ENCODE measurements around the gene LRRC4C. TPM values are rescaled to one million over a fixed set of nuclear protein-coding genes. Genes with fewer than 3 reads are reported as not detected.

Gene LRRC4C
- polyA plus RNA-seq, 1 of the 3 experiments (the other 2 are of a cell fraction) = 0.16 TPM

GRCh38 chr11:40080434-40080833, 1379.0 kb downstream of the LRRC4C start:
- Histone ChIP-seq H3K4me2 (no peak overlapping the region), H3K36me3 (replicated peaks in 1 of 2; ENCODE audit: control insufficient read depth in 1 of 2, insufficient read depth in 2 of 2, low read length in 1 of 2) (no peaks in the 10 kb centered on the region), H2AFZ (ENCODE audit: low read depth) (no peak overlapping the region), H3K27ac (ENCODE audit: low read depth in 2 of 2, low read length in 1 of 2) (no peak overlapping the region), H3K9me3 (no peaks in the 10 kb centered on the region), H3K27me3 (ENCODE audit: insufficient read depth) (no peaks in the 10 kb centered on the region), H4K20me1 (ENCODE audit: insufficient read depth) (no peaks in the 10 kb centered on the region), H3K79me2 (ENCODE audit: insufficient read depth) (no peaks in the 10 kb centered on the region), H3K9ac (no peak overlapping the region), H3F3A (replicated peaks; ENCODE audit: insufficient read depth) (no peaks in the 10 kb centered on the region), H3K4me3 (ENCODE audit: low read depth in 2 of 2, low read length in 1 of 2) (no peak overlapping the region), H3K4me1 (ENCODE audit: control insufficient read depth in 1 of 2, insufficient read depth in 2 of 2, low read depth in 1 of 2, low read length in 1 of 2) (no peaks in the 10 kb centered on the region), H3K9me2 (no peaks in the 10 kb centered on the region)
- WGBS (ENCODE audit: low lambda C conversion rate) = 8% methylated on average over 7 of the region's 7 CpGs
- no peak for DNase-seq
- ChIA-PET CTCF (no interaction called here), POLR2A (no interaction called here)
- TF ChIP-seq EZH2phosphoT487 (IDR thresholded peaks at IDR 0.05; ENCODE audit: borderline replicate concordance, low read depth) = no peak
- TF ChIP-seq NFIC (IDR thresholded peaks at IDR 0.05; ENCODE audit: borderline replicate concordance) = no peak
- no peak for TF ChIP-seq MXI1 (IDR thresholded peaks at IDR 0.05; ENCODE audit: low read depth, low read length)
- no peak for TF ChIP-seq RXRA (IDR thresholded peaks at IDR 0.05; ENCODE audit: borderline replicate concordance, low read depth)
- no peak for TF ChIP-seq GATA2 (CRISPR knock-in tag; IDR thresholded peaks at IDR 0.05)
- TF ChIP-seq REST (IDR thresholded peaks at IDR 0.05; ENCODE audit: low read depth, low read length) = no peak
- TF ChIP-seq MAX (IDR thresholded peaks at IDR 0.05; ENCODE audit: low read depth) = no peak
- TF ChIP-seq YY1 (IDR thresholded peaks at IDR 0.05; ENCODE audit: low read depth) = no peak
- TF ChIP-seq RCOR1 (IDR thresholded peaks at IDR 0.05; ENCODE audit: low read length) = no peak
- no peak for TF ChIP-seq SIN3A (IDR thresholded peaks at IDR 0.05; ENCODE audit: borderline replicate concordance, low read depth, low read length)

Small RNA genes within 50 kb of the gene (small RNA-seq; reads per million reads assigned to genes)
- gene RF00019 (0 reads per million in 7 experiments), gene RNU6-365P (0 reads per million in 7 experiments)

Data from SK-N-SH (cell line).